ENCODE measurements around the gene RBM43. TPM values are rescaled to one million over a fixed set of nuclear protein-coding genes. Genes with fewer than 3 reads are reported as not detected.

RBM43 gene
- total RNA-seq, 4 donors from 2014 or later = 2.5 to 4.9 (median 3.9) TPM

- no peak for DNase-seq (ENCODE audit: low spot score in 2 of 2)
- TF ChIP-seq POLR2A (IDR thresholded peaks at IDR 0.05) (no peak), CTCF (IDR thresholded peaks at IDR 0.05) (no peak)
- intact Hi-C loops (cut with DNase I; ENCODE audit: low total_unique reads) = no loop called here
- no peak overlapping the region for H3K4me3 ChIP-seq (ENCODE audit: low read depth, poor library complexity, severe bottlenecking)
- 79 to 80% methylated on average over 2 of the region's 2 CpGs for WGBS, 2 donors
Observed at GRCh38 chr2:151230627-151231140, 31.0 kb downstream of the RBM43 start.

GRCh38 chr2:151228847-151229512 is 32.7 kb downstream of the RBM43 start:
- no peak overlapping the region for H3K4me3 ChIP-seq (ENCODE audit: low read depth, poor library complexity, severe bottlenecking)
- DNase-seq (ENCODE audit: low spot score in 2 of 2) = no peak
- intact Hi-C loops (cut with DNase I; ENCODE audit: low total_unique reads) = loop anchor here (10.0 kb wide), 1 partner anchor 124 kb away; no protein-coding TSS in a partner anchor
- TF ChIP-seq CTCF (IDR thresholded peaks at IDR 0.05) (no peak), POLR2A (IDR thresholded peaks at IDR 0.05) (no peak)

GRCh38 chr2:151217343-151217742 is 44.3 kb downstream of the RBM43 start:
- TF ChIP-seq CTCF (IDR thresholded peaks at IDR 0.05) = no peak
- TF ChIP-seq POLR2A (IDR thresholded peaks at IDR 0.05) = no peak
- 74 to 78% methylated on average over 3 of the region's 3 CpGs for WGBS, 2 donors
- intact Hi-C loops (cut with DNase I; ENCODE audit: low total_unique reads) = no loop called here
- DNase-seq (ENCODE audit: low spot score in 2 of 2) = no peak
- H3K4me3 ChIP-seq (ENCODE audit: low read depth, poor library complexity, severe bottlenecking) = no peak overlapping the region

GRCh38 chr2:151207100-151207499 is 54.6 kb downstream of the RBM43 start:
- WGBS, 2 donors = 92 to 94% methylated on average over 3 of the region's 3 CpGs
- H3K4me3 ChIP-seq (ENCODE audit: low read depth, poor library complexity, severe bottlenecking) = no peak overlapping the region
- TF ChIP-seq CTCF (IDR thresholded peaks at IDR 0.05) = no peak
- no peak for TF ChIP-seq POLR2A (IDR thresholded peaks at IDR 0.05)
- no peak for DNase-seq (ENCODE audit: low spot score in 2 of 2)
- intact Hi-C loops (cut with DNase I; ENCODE audit: low total_unique reads) = no loop called here

- no peak for DNase-seq (ENCODE audit: low spot score in 2 of 2)
- TF ChIP-seq CTCF (IDR thresholded peaks at IDR 0.05) = no peak
- no peak for TF ChIP-seq POLR2A (IDR thresholded peaks at IDR 0.05)
- WGBS, 2 donors = 81 to 86% methylated on average over 4 of the region's 4 CpGs
- H3K4me3 ChIP-seq (ENCODE audit: low read depth, poor library complexity, severe bottlenecking) = no peak overlapping the region
- intact Hi-C loops (cut with DNase I; ENCODE audit: low total_unique reads) = no loop called here
Observed at GRCh38 chr2:151206446-151206968, 55.2 kb downstream of the RBM43 start.
